Measurements from ENCODE around the gene DACH1.

Gene DACH1

DNA sequence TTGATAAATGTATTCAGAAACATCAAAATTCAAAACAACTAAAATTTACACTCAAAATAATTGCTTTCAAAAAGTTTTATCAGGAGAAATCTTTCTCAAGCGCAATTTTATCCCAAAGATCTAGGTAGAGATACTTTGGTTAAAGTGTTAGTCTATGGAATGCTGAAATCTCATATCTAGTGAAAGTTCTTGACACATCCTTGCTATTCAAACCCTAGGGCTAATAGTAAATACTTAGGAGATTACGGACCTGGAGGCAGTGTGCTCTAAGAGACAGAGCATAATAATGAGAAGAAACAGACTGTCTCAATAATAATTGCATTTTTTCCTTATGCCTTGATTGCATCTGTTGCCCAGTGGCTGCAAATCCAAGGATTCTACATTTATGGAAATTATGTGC lies 330.8 kb downstream of the DACH1 start:
- Histone ChIP-seq H3K9ac (ENCODE audit: low read length) (no peak overlapping the region), H3K4me3 (ENCODE audit: low read length) (no peak overlapping the region), H3K79me2 (ENCODE audit: low read length) (no peaks in the 10 kb centered on the region), H4K20me1 (ENCODE audit: insufficient read depth, low read length) (no peaks in the 10 kb centered on the region), H3K9me3 (ENCODE audit: insufficient read depth, low read length) (no peaks in the 10 kb centered on the region), H3K36me3 (replicated peaks; ENCODE audit: low read depth, low read length) (no peaks in the 10 kb centered on the region), H3K27ac (ENCODE audit: low read length) (no peak overlapping the region), H2AFZ (ENCODE audit: low read depth, low read length) (no peak overlapping the region), H3K4me2 (ENCODE audit: low read length) (no peak overlapping the region), H3K27me3 (ENCODE audit: low read depth, low read length) (no peaks in the 10 kb centered on the region), H3K4me1 (ENCODE audit: low read length) (no peaks in the 10 kb centered on the region)
- TF ChIP-seq CTCF (IDR thresholded peaks at IDR 0.05; ENCODE audit: low read depth, low read length): no peak
- no peak for TF ChIP-seq EZH2phosphoT487 (IDR thresholded peaks at IDR 0.05; ENCODE audit: low read depth)

GRCh38 chr13:71524613-71525304 lies 342.2 kb downstream of the DACH1 start:
- Histone ChIP-seq H3K27me3 (ENCODE audit: low read depth, low read length) (no peaks in the 10 kb centered on the region), H3K9me3 (ENCODE audit: insufficient read depth, low read length) (no peaks in the 10 kb centered on the region), H3K9ac (ENCODE audit: low read length) (no peak overlapping the region), H2AFZ (ENCODE audit: low read depth, low read length) (no peak overlapping the region), H3K4me3 (ENCODE audit: low read length) (no peak overlapping the region), H3K4me2 (ENCODE audit: low read length) (no peak overlapping the region), H4K20me1 (ENCODE audit: insufficient read depth, low read length) (no peaks in the 10 kb centered on the region), H3K36me3 (replicated peaks; ENCODE audit: low read depth, low read length) (no peaks in the 10 kb centered on the region), H3K4me1 (ENCODE audit: low read length) (no peaks in the 10 kb centered on the region), H3K27ac (ENCODE audit: low read length) (no peak overlapping the region), H3K79me2 (ENCODE audit: low read length) (no peaks in the 10 kb centered on the region)
- TF ChIP-seq CTCF (IDR thresholded peaks at IDR 0.05; ENCODE audit: low read depth, low read length): no peak
- no peak for TF ChIP-seq EZH2phosphoT487 (IDR thresholded peaks at IDR 0.05; ENCODE audit: low read depth)

DNA sequence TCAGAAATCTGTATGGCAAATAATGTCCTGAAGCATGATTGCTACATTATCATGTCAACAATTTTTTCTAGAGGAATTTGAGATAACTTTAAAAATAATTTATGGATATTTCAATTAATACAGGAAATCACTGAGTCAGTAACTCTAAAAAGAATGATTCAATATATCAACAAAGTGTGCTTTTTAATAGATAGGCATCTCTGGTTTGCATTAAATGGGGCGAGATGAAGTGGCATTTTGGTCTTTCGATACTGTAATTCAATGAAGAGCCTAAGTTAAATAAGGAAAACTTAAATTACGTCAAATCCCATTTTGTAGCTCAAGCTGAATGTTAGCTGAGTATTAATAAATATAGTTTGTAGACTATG lies 342.8 kb downstream of the DACH1 start:
- H3K27me3 ChIP-seq (ENCODE audit: low read depth, low read length): no peaks in the 10 kb centered on the region
- no peaks in the 10 kb centered on the region for H3K4me1 ChIP-seq (ENCODE audit: low read length)
- H3K9ac ChIP-seq (ENCODE audit: low read length): no peak overlapping the region
- no peak overlapping the region for H2AFZ ChIP-seq (ENCODE audit: low read depth, low read length)
- H3K4me2 ChIP-seq (ENCODE audit: low read length): no peak overlapping the region
- no peak overlapping the region for H3K27ac ChIP-seq (ENCODE audit: low read length)
- H4K20me1 ChIP-seq (ENCODE audit: insufficient read depth, low read length): no peaks in the 10 kb centered on the region
- no peaks in the 10 kb centered on the region for H3K9me3 ChIP-seq (ENCODE audit: insufficient read depth, low read length)
- TF ChIP-seq CTCF (IDR thresholded peaks at IDR 0.05; ENCODE audit: low read depth, low read length) (no peak), EZH2phosphoT487 (IDR thresholded peaks at IDR 0.05; ENCODE audit: low read depth) (no peak)
- no peak overlapping the region for H3K4me3 ChIP-seq (ENCODE audit: low read length)
- H3K36me3 ChIP-seq (replicated peaks; ENCODE audit: low read depth, low read length): no peaks in the 10 kb centered on the region
- no peaks in the 10 kb centered on the region for H3K79me2 ChIP-seq (ENCODE audit: low read length)

DNA sequence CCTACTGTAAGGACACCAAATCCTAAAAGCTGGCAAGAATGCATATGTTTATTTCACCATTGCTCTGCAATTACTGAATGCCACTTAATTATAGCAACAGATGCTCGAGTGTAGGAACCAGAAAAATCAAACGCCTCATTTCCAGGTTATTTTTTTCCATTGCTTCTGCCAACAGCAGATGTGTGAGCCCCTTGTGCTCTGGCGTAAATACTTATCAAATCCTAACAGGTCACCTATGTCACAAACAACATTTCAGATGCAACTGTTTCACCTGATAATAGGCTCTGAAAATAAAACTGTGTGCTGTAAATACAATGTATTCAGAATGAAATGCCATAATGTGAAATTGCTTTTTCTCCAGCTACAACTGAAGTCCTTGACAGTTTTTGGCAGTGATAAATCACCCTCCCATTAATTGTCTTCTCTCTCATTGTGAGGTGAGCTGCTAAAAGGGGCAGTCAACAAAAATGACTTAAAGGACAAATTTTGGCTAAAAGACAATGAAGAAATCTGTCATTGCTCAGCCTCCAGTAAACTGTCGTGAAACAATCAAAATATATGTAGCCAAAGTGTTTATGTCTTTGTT lies 344.0 kb downstream of the DACH1 start:
- H3K79me2 ChIP-seq (ENCODE audit: low read length): no peaks in the 10 kb centered on the region
- no peaks in the 10 kb centered on the region for H4K20me1 ChIP-seq (ENCODE audit: insufficient read depth, low read length)
- no peak overlapping the region for H2AFZ ChIP-seq (ENCODE audit: low read depth, low read length)
- H3K27me3 ChIP-seq (ENCODE audit: low read depth, low read length): no peaks in the 10 kb centered on the region
- no peak overlapping the region for H3K4me3 ChIP-seq (ENCODE audit: low read length)
- H3K9ac ChIP-seq (ENCODE audit: low read length): no peak overlapping the region
- no peak overlapping the region for H3K4me2 ChIP-seq (ENCODE audit: low read length)
- no peak overlapping the region for H3K27ac ChIP-seq (ENCODE audit: low read length)
- no peaks in the 10 kb centered on the region for H3K4me1 ChIP-seq (ENCODE audit: low read length)
- TF ChIP-seq CTCF (IDR thresholded peaks at IDR 0.05; ENCODE audit: low read depth, low read length): no peak
- H3K36me3 ChIP-seq (replicated peaks; ENCODE audit: low read depth, low read length): no peaks in the 10 kb centered on the region
- H3K9me3 ChIP-seq (ENCODE audit: insufficient read depth, low read length): no peaks in the 10 kb centered on the region
